IPS DF 4.7 (cell line): ENCODE results near the gene ITGAE.

Experiments used
- DNase-seq: peaks from one replicate; pipeline ENCODE4 v3.0.0-alpha.2; 2013; ENCODE audit warnings: low spot score; ENCODE audit errors: extremely low read depth

The ITGAE gene

GRCh38 chr17:3697103-3697476 lies 103.9 kb downstream of the ITGAE start:
- DNase-seq, result no peak

GRCh38 chr17:3695723-3696411 lies 105.1 kb downstream of the ITGAE start, which contains the start of gene P2RX5:
TSS of gene P2RX5 (minus strand) at chr17:3696155. CDS start at chr17:3696005, 150 bp downstream.
- no peak for DNase-seq

GRCh38 chr17:3695129-3695722 lies 105.8 kb downstream of the ITGAE start:
- no peak for DNase-seq

GRCh38 chr17:3693829-3694231 lies 107.2 kb downstream of the ITGAE start:
- no peak for DNase-seq

- DNase-seq, result no peak
Measured at GRCh38 chr17:3693141-3693540, 107.8 kb downstream of the ITGAE start.

- no peak for DNase-seq
Measured at GRCh38 chr17:3692346-3692745, 108.6 kb downstream of the ITGAE start.

- DNase-seq, result no peak
Measured at GRCh38 chr17:3691617-3692067, 109.3 kb downstream of the ITGAE start.

- DNase-seq, result no peak
Measured at GRCh38 chr17:3690094-3690715, 110.8 kb downstream of the ITGAE start.

- DNase-seq, result no peak
Measured at GRCh38 chr17:3689262-3690093, 111.5 kb downstream of the ITGAE start.

GRCh38 chr17:3688852-3689261 lies 112.1 kb downstream of the ITGAE start:
- DNase-seq, result no peak

- DNase-seq, result no peak
Measured at GRCh38 chr17:3688027-3688553, 112.9 kb downstream of the ITGAE start.

GRCh38 chr17:3685174-3685573 lies 115.8 kb downstream of the ITGAE start:
- DNase-seq, result no peak

- no peak for DNase-seq
Measured at GRCh38 chr17:3683054-3683511, 117.9 kb downstream of the ITGAE start.

GRCh38 chr17:3682033-3682432 lies 119.0 kb downstream of the ITGAE start:
- no peak for DNase-seq

GRCh38 chr17:3681565-3681964 lies 119.4 kb downstream of the ITGAE start:
- no peak for DNase-seq

- DNase-seq, result no peak
Measured at GRCh38 chr17:3681057-3681456, 119.9 kb downstream of the ITGAE start.

- DNase-seq, result no peak
Measured at GRCh38 chr17:3679531-3680126, 121.4 kb downstream of the ITGAE start.

GRCh38 chr17:3678821-3679530 lies 122.0 kb downstream of the ITGAE start:
- no peak for DNase-seq

GRCh38 chr17:3678095-3678820 lies 122.7 kb downstream of the ITGAE start:
- no peak for DNase-seq

GRCh38 chr17:3675886-3676285 lies 125.1 kb downstream of the ITGAE start:
- DNase-seq, result no peak
